Kidney epithelial cell (primary cell): Measurements from ENCODE around the gene HELT. TPM values are rescaled to one million over a fixed set of nuclear protein-coding genes. Genes with fewer than 3 reads are reported as not detected.
"Not testable (repeated sequence)": the region's sequence is repeated elsewhere in the genome, so short reads cannot be mapped to it uniquely, and the experiment has no call there.

Experiments used
- DNase-seq: peaks from one replicate; pipeline ENCODE4 v3.0.0-alpha.2; 2010; ENCODE audit warnings: low read depth
- H3K27me3 ChIP-seq: 2 replicates; pipeline ENCODE4 v1.6.0; 2011; ENCODE audit warnings: low read length; ENCODE audit not compliant: control insufficient read depth, insufficient read depth
- H3K36me3 ChIP-seq: 2 replicates; pipeline ENCODE4 v1.5.1; 2011; ENCODE audit warnings: low read length; ENCODE audit not compliant: control insufficient read depth, insufficient read depth
- H3K4me3 ChIP-seq: 2 replicates; pipeline ENCODE4 v1.5.1; 2011; ENCODE audit warnings: low read depth, mild to moderate bottlenecking, control low read depth, low read length
- CTCF ChIP-seq: IDR thresholded peaks from 2 replicates; pipeline ENCODE4 v1.5.1; 2011; ENCODE audit warnings: mild to moderate bottlenecking, moderate library complexity, low read length, control low read depth, inconsistent platforms; ENCODE audit not compliant: insufficient read depth, poor library complexity, severe bottlenecking
- total RNA-seq: library from RNA; depleted of rRNA; stranded (reverse); fragments of >200 nt; gene quantifications from 2 replicates; pipeline ENCODE4 v1.2.3, GENCODE V29; 2015

Gene HELT
- total RNA-seq, 1 donor from 2014 or later = not detected

DNA sequence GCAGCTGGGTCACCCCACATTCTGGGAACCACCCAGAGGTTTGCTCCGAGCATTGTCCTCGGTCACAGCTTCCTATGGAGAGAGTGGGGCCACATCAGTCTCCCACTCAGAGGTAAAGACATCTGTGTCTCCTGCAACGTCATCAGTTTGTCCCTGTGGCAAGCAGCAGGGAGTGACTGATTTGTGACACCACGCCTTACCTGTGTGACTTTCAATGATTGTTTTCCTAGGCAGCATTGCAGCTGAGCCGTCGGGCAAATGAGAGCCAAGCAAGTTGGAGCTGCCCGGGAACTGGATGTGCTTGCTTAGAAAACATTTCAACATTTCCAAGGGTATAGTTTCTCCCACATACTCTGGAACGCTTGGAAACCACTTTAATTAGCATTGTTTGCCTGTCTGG lies 29.7 kb upstream of the HELT start:
- no peak for DNase-seq
- TF ChIP-seq CTCF = no peak
- Histone ChIP-seq H3K36me3 (no peaks in the 10 kb centered on the region), H3K27me3 (peaks cover 5% of the 10 kb centered on the region), H3K4me3 (no peak overlapping the region)

GRCh38 chr4:184989283-184989682 lies 29.0 kb upstream of the HELT start:
- H3K4me3 ChIP-seq, H3K27me3 ChIP-seq, H3K36me3 ChIP-seq, DNase-seq: not testable (repeated sequence)

GRCh38 chr4:184990131-184990530 lies 28.2 kb upstream of the HELT start:
- not testable (repeated sequence) for DNase-seq, H3K27me3 ChIP-seq, H3K4me3 ChIP-seq, H3K36me3 ChIP-seq

GRCh38 chr4:184991860-184992259 lies 26.4 kb upstream of the HELT start:
- no peaks in the 10 kb centered on the region for H3K36me3 ChIP-seq
- H3K4me3 ChIP-seq = no peak overlapping the region
- H3K27me3 ChIP-seq = peaks cover 5% of the 10 kb centered on the region
- DNase-seq = no peak
- no peak for TF ChIP-seq CTCF

- H3K27me3 ChIP-seq = peaks cover 4% of the 10 kb centered on the region
- no peak for TF ChIP-seq CTCF
- no peak overlapping the region for H3K4me3 ChIP-seq
- no peak for DNase-seq
- H3K36me3 ChIP-seq = no peaks in the 10 kb centered on the region
These were observed 25.9 kb upstream of the HELT start for GRCh38 chr4:184992422-184992821.

DNA sequence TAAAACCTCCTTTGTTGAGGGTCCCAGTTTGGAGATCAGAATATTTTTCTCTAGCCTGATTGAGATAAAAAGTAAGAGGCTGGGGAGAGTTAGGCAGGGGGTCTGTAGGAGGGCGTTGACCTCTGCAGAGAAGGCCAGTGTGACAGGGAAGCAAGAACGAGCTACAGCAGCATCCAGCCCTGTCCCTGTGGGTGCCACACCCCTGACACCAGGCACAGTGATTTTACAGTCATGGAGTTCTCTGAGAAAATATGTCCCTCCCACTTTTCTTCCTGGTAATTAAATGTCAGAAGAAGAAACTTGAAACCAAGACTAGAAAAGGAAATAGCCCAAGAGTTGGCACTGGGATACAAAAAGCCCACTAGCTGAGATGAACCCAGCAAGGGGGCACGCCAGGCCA lies 25.0 kb upstream of the HELT start:
- Histone ChIP-seq H3K36me3 (no peaks in the 10 kb centered on the region), H3K27me3 (peaks cover 2% of the 10 kb centered on the region), H3K4me3 (no peak overlapping the region)
- no peak for TF ChIP-seq CTCF
- no peak for DNase-seq

- Histone ChIP-seq H3K4me3 (no peak overlapping the region), H3K36me3 (no peaks in the 10 kb centered on the region), H3K27me3 (no peaks in the 10 kb centered on the region)
- no peak for DNase-seq
- TF ChIP-seq CTCF = no peak
These were observed 24.2 kb upstream of the HELT start for GRCh38 chr4:184994010-184994622.
